HEK293T (cell line): Measurements from ENCODE around the gene AGAP1.

Experiments
- CTCF ChIA-PET: fragments of 350-600 bp; formaldehyde crosslinking; extraction: SDS; loops from one replicate; lab custom pipeline; 2021; ENCODE audit warnings: antibody characterized with exemption, inconsistent platforms; lab: Yijun Ruan, JAX
- POLR2A ChIA-PET: fragments of 350-600 bp; formaldehyde crosslinking; extraction: SDS; loops from one replicate; lab custom pipeline; 2020; ENCODE audit warnings: antibody characterized with exemption, inconsistent platforms; lab: Yijun Ruan, JAX
- DNase-seq: peaks from one replicate; pipeline ENCODE4 v3.0.0; 2012; ENCODE audit warnings: mixed read lengths; ENCODE audit errors: extremely low spot score
- ARNT ChIP-seq: fragments of 450-650 bp; IDR thresholded peaks from 2 replicates; pipeline ENCODE4 v1.6.1; 2017; ENCODE audit warnings: mild to moderate bottlenecking
- BHLHE40 ChIP-seq: fragments of 450-650 bp; IDR thresholded peaks from 2 replicates; pipeline ENCODE4 v1.6.1; 2016; ENCODE audit warnings: mild to moderate bottlenecking, moderate library complexity, borderline replicate concordance
- CTBP1 ChIP-seq: fragments of 450-650 bp; IDR thresholded peaks from 2 replicates; pipeline ENCODE4 v1.6.1; 2016; ENCODE audit warnings: borderline replicate concordance
- ELF4 ChIP-seq: fragments of 450-650 bp; IDR thresholded peaks from 2 replicates; pipeline ENCODE4 v1.6.1; 2017; ENCODE audit warnings: antibody characterized with exemption
- FOXA1 ChIP-seq: fragments of 450-650 bp; IDR thresholded peaks from 2 replicates; pipeline ENCODE4 v1.6.1; 2016; ENCODE audit warnings: mild to moderate bottlenecking
- FOXK2 ChIP-seq: fragments of 450-650 bp; IDR thresholded peaks from 2 replicates; pipeline ENCODE4 v1.6.1; 2016; ENCODE audit warnings: mild to moderate bottlenecking
- FOXM1 ChIP-seq: fragments of 450-650 bp; IDR thresholded peaks from 2 replicates; pipeline ENCODE4 v1.6.1; 2017; ENCODE audit warnings: mild to moderate bottlenecking, borderline replicate concordance
- HDGF ChIP-seq: fragments of 450-650 bp; IDR thresholded peaks from 2 replicates; pipeline ENCODE4 v1.6.1; 2017; ENCODE audit warnings: antibody characterized with exemption, borderline replicate concordance
- L3MBTL2 ChIP-seq: fragments of 450-650 bp; conservative IDR thresholded peaks from 2 replicates; pipeline ENCODE4 v1.6.1; 2016; ENCODE audit warnings: mild to moderate bottlenecking
- LEF1 ChIP-seq: fragments of 450-650 bp; IDR thresholded peaks from 2 replicates; pipeline ENCODE4 v1.6.1; 2017; ENCODE audit warnings: mild to moderate bottlenecking, borderline replicate concordance
- NFRKB ChIP-seq: fragments of 450-650 bp; IDR thresholded peaks from 2 replicates; pipeline ENCODE4 v1.6.1; 2016; ENCODE audit warnings: mild to moderate bottlenecking, moderate library complexity
- SP1 ChIP-seq: fragments of 450-650 bp; IDR thresholded peaks from 2 replicates; pipeline ENCODE4 v1.6.1; 2017
- SUZ12 ChIP-seq: fragments of 450-650 bp; IDR thresholded peaks from 2 replicates; pipeline ENCODE4 v1.6.1; 2016; ENCODE audit warnings: mild to moderate bottlenecking
- TARDBP ChIP-seq: fragments of 450-650 bp; IDR thresholded peaks from 2 replicates; pipeline ENCODE4 v1.6.1; 2016
- ZNF384 ChIP-seq: fragments of 450-650 bp; IDR thresholded peaks from 2 replicates; pipeline ENCODE4 v1.6.1; 2016
- TF ChIP-seq, protein P1 (sequence below): fragments of 450-650 bp; IDR thresholded peaks from 2 replicates; pipeline ENCODE4 v1.6.1; 2016

AGAP1 gene

GRCh38 chr2:235553291-235553690 is 59.4 kb downstream of the AGAP1 start:
- ChIA-PET POLR2A (no interaction called here), CTCF (no interaction called here)
- TF ChIP-seq ZNF384 (no peak), SP1 (no peak), ARNT (no peak), NFRKB (no peak), L3MBTL2 (no peak), BHLHE40 (no peak), FOXA1 (no peak), SUZ12 (no peak), CTBP1 (no peak), LEF1 (no peak), TARDBP (no peak), ELF4 (no peak), FOXM1 (no peak), FOXK2 (no peak), HDGF (no peak)
- TF ChIP-seq, protein P1, sequence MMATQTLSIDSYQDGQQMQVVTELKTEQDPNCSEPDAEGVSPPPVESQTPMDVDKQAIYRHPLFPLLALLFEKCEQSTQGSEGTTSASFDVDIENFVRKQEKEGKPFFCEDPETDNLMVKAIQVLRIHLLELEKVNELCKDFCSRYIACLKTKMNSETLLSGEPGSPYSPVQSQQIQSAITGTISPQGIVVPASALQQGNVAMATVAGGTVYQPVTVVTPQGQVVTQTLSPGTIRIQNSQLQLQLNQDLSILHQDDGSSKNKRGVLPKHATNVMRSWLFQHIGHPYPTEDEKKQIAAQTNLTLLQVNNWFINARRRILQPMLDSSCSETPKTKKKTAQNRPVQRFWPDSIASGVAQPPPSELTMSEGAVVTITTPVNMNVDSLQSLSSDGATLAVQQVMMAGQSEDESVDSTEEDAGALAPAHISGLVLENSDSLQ, result no peak
- no peak for DNase-seq

DNA sequence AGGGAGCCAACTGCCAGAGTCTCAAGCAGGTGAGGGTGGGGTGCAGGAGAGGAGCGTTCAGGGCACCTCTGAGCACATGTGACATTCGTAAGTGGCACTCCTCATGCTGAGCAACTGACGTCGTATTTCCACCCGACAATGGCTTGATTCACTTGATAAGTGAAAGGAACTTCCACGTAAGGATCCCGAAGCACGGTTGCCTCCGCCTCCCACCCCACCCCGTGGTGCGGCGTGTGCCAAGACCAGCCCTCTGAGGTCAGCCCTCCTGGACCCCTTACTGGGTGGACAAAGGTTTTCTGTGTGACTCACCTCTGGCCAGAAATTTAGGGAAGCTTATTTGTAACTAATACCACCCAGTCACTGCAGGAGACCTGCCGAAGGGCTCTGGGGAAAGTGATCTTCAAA is 59.9 kb downstream of the AGAP1 start:
- TF ChIP-seq TARDBP, result no peak
- no peak for TF ChIP-seq BHLHE40
- no peak for TF ChIP-seq L3MBTL2
- TF ChIP-seq ELF4, result no peak
- no peak for TF ChIP-seq NFRKB
- no peak for TF ChIP-seq ARNT
- no peak for TF ChIP-seq SUZ12
- TF ChIP-seq ZNF384, result no peak
- CTCF ChIA-PET, result no interaction called here

DNA sequence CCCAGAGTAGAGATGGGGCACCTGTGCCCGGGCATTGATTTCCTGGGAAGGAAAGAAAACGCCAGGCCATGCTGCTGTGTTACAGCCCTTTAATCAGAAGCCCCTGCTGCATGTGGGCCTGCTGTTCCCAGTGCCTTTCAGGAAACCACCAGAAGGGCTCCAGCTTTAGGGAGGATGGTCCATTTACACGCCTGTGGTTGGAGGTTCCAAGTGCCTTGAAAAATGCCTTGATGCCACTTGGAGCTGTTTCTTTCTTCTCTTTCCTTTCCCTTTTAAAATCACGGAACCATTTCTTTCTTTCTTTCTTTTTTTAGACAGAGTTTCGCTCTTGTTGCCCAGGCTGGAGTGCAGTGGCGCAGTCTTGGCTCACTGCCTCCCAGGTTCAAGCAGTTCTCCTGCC is 60.5 kb downstream of the AGAP1 start:
- DNase-seq, result no peak
- ChIA-PET POLR2A (no interaction called here), CTCF (no interaction called here)
- TF ChIP-seq ELF4, result no peak
- no peak for TF ChIP-seq SP1
- TF ChIP-seq NFRKB, result no peak
- no peak for TF ChIP-seq ARNT
- TF ChIP-seq FOXK2, result no peak
- TF ChIP-seq FOXA1, result no peak
- TF ChIP-seq TARDBP, result no peak
- no peak for TF ChIP-seq HDGF
- TF ChIP-seq L3MBTL2, result no peak
- no peak for TF ChIP-seq BHLHE40
- no peak for TF ChIP-seq ZNF384
- TF ChIP-seq FOXM1, result no peak
- no peak for TF ChIP-seq LEF1
- TF ChIP-seq SUZ12, result no peak
- TF ChIP-seq, protein P1, result no peak

More for the DNA sequence above, 59.9 kb downstream of the AGAP1 start:
- DNase-seq, result no peak
- POLR2A ChIA-PET, result no interaction called here

GRCh38 chr2:235554936-235555335 is 61.1 kb downstream of the AGAP1 start:
- DNase-seq, result no peak
- ChIA-PET CTCF (no interaction called here), POLR2A (no interaction called here)
- TF ChIP-seq FOXA1 (no peak), FOXM1 (no peak)

GRCh38 chr2:235555371-235555770 is 61.5 kb downstream of the AGAP1 start:
- ChIA-PET POLR2A (no interaction called here), CTCF (no interaction called here)
- no peak for DNase-seq
- TF ChIP-seq FOXK2, result no peak
- no peak for TF ChIP-seq HDGF
- TF ChIP-seq, protein P1, result no peak
- TF ChIP-seq L3MBTL2, result no peak
- no peak for TF ChIP-seq NFRKB
- TF ChIP-seq TARDBP, result no peak
- TF ChIP-seq ELF4, result no peak
- TF ChIP-seq BHLHE40, result no peak
- no peak for TF ChIP-seq SUZ12
- no peak for TF ChIP-seq ZNF384
- TF ChIP-seq CTBP1, result no peak
- no peak for TF ChIP-seq ARNT
- no peak for TF ChIP-seq FOXA1
- TF ChIP-seq FOXM1, result no peak
- no peak for TF ChIP-seq LEF1
- TF ChIP-seq SP1, result no peak

- ChIA-PET POLR2A (no interaction called here), CTCF (no interaction called here)
- no peak for DNase-seq
- TF ChIP-seq FOXK2 (no peak), SUZ12 (no peak), HDGF (no peak), LEF1 (no peak), ARNT (no peak), FOXA1 (no peak), CTBP1 (no peak), NFRKB (no peak)
These were observed 62.2 kb downstream of the AGAP1 start for GRCh38 chr2:235556086-235556485.
